ENCODE results near the gene RALB.

GRCh38 chr2:120210270-120210693 lies 42.4 kb upstream of the RALB start:
- no peak for TF ChIP-seq ZBTB7A (tag by site-specific recombination; IDR thresholded peaks at IDR 0.05; ENCODE audit: low read depth)
- TF ChIP-seq, protein P1, sequence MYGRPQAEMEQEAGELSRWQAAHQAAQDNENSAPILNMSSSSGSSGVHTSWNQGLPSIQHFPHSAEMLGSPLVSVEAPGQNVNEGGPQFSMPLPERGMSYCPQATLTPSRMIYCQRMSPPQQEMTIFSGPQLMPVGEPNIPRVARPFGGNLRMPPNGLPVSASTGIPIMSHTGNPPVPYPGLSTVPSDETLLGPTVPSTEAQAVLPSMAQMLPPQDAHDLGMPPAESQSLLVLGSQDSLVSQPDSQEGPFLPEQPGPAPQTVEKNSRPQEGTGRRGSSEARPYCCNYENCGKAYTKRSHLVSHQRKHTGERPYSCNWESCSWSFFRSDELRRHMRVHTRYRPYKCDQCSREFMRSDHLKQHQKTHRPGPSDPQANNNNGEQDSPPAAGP (tag by site-specific recombination; IDR thresholded peaks at IDR 0.05) = no peak
- TF ChIP-seq, protein P2, sequence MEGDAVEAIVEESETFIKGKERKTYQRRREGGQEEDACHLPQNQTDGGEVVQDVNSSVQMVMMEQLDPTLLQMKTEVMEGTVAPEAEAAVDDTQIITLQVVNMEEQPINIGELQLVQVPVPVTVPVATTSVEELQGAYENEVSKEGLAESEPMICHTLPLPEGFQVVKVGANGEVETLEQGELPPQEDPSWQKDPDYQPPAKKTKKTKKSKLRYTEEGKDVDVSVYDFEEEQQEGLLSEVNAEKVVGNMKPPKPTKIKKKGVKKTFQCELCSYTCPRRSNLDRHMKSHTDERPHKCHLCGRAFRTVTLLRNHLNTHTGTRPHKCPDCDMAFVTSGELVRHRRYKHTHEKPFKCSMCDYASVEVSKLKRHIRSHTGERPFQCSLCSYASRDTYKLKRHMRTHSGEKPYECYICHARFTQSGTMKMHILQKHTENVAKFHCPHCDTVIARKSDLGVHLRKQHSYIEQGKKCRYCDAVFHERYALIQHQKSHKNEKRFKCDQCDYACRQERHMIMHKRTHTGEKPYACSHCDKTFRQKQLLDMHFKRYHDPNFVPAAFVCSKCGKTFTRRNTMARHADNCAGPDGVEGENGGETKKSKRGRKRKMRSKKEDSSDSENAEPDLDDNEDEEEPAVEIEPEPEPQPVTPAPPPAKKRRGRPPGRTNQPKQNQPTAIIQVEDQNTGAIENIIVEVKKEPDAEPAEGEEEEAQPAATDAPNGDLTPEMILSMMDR (tag by site-specific recombination; IDR thresholded peaks at IDR 0.05) = no peak
- TF ChIP-seq TCF7L2 (IDR thresholded peaks at IDR 0.05; ENCODE audit: borderline replicate concordance, low read depth, low read length) = no peak
- no peak for TF ChIP-seq ZNF585B (tag by site-specific recombination; IDR thresholded peaks at IDR 0.05)
- no peak for TF ChIP-seq SP2 (tag by site-specific recombination; IDR thresholded peaks at IDR 0.05)
- no peak for TF ChIP-seq ZNF660 (tag by site-specific recombination; IDR thresholded peaks at IDR 0.05)
- TF ChIP-seq ZNF274 (IDR thresholded peaks at IDR 0.05; ENCODE audit: low read length) = no peak
- no peak for TF ChIP-seq ZNF274 (tag by site-specific recombination; IDR thresholded peaks at IDR 0.05; ENCODE audit: borderline replicate concordance)
- TF ChIP-seq ZNF140 (tag by site-specific recombination; IDR thresholded peaks at IDR 0.05) = no peak
- no peak for TF ChIP-seq ZFP41 (tag by site-specific recombination; IDR thresholded peaks at IDR 0.05; ENCODE audit: borderline replicate concordance)
- TF ChIP-seq, protein P3, sequence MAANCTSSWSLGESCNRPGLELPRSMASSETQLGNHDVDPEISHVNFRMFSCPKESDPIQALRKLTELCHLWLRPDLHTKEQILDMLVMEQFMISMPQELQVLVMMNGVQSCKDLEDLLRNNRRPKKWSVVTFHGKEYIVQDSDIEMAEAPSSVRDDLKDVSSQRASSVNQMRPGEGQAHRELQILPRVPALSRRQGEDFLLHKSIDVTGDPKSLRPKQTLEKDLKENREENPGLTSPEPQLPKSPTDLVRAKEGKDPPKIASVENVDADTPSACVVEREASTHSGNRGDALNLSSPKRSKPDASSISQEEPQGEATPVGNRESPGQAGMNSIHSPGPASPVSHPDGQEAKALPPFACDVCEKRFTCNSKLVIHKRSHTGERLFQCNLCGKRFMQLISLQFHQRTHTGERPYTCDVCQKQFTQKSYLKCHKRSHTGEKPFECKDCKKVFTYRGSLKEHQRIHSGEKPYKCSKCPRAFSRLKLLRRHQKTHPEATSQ (tag by site-specific recombination; IDR thresholded peaks at IDR 0.05) = no peak

All from HEK293 (cell line).